ENCODE measurements around the gene NTM. TPM values are rescaled to one million over a fixed set of nuclear protein-coding genes. Genes with fewer than 3 reads are reported as not detected.

The NTM gene
- total and polyA plus RNA-seq, 10 donors: 0.13 to 1.6 (median 0.67) TPM

GRCh38 chr11:131518305-131518838 lies 148.0 kb downstream of the NTM start:
- intact Hi-C loops (cut with DNase I; ENCODE audit: low total_unique reads): no loop called here
- 0 to 20% (median 8%) methylated on average over 1 of the region's 1 CpG for WGBS, 5 donors
- no peaks in the 10 kb centered on the region for H3K36me3 ChIP-seq
- no peak for DNase-seq
- H3K27ac ChIP-seq: no peak overlapping the region
- no peaks in the 10 kb centered on the region for H3K4me1 ChIP-seq
- H3K4me3 ChIP-seq: no peak overlapping the region
- no peaks in the 10 kb centered on the region for H3K9me3 ChIP-seq
- TF ChIP-seq CTCF (IDR thresholded peaks at IDR 0.05 in 8 of 11, conservative IDR thresholded peaks at IDR 0.05 in 3 of 11) (no peak), POLR2A (IDR thresholded peaks at IDR 0.05) (no peak), POLR2AphosphoS5 (IDR thresholded peaks at IDR 0.05) (no peak)
- H3K27me3 ChIP-seq (replicated peaks in 1 of 7): no peaks in the 10 kb centered on the region

- Histone ChIP-seq H3K4me1 (no peaks in the 10 kb centered on the region), H3K36me3 (no peaks in the 10 kb centered on the region), H3K27ac (no peak overlapping the region), H3K4me3 (no peak overlapping the region), H3K9me3 (no peaks in the 10 kb centered on the region), H3K27me3 (replicated peaks in 1 of 7) (peaks cover 0 to 4% (median 0%) of the 10 kb centered on the region in 7 donors)
- WGBS, 5 donors: 54 to 75% (median 67%) methylated on average over 2 of the region's 2 CpGs
- DNase-seq: no peak
- intact Hi-C loops (cut with DNase I; ENCODE audit: low total_unique reads): no loop called here
- TF ChIP-seq POLR2AphosphoS5 (IDR thresholded peaks at IDR 0.05): no peak
- no peak for TF ChIP-seq POLR2A (IDR thresholded peaks at IDR 0.05)
These were observed 152.4 kb downstream of the NTM start for GRCh38 chr11:131522851-131523250.

GRCh38 chr11:131530407-131530806 lies 160.0 kb downstream of the NTM start:
- no peaks in the 10 kb centered on the region for H3K36me3 ChIP-seq
- no peaks in the 10 kb centered on the region for H3K4me1 ChIP-seq
- H3K9me3 ChIP-seq: no peaks in the 10 kb centered on the region
- TF ChIP-seq POLR2A (IDR thresholded peaks at IDR 0.05) (no peak), CTCF (IDR thresholded peaks at IDR 0.05 in 8 of 11, conservative IDR thresholded peaks at IDR 0.05 in 3 of 11) (no peak), POLR2AphosphoS5 (IDR thresholded peaks at IDR 0.05) (no peak)
- H3K27ac ChIP-seq: no peak overlapping the region
- no peak for DNase-seq
- 30 to 46% (median 42%) methylated on average over 2 of the region's 2 CpGs for WGBS, 5 donors
- peaks cover 0 to 5% (median 0%) of the 10 kb centered on the region in 7 donors for H3K27me3 ChIP-seq (replicated peaks in 1 of 7)
- H3K4me3 ChIP-seq: no peak overlapping the region
- intact Hi-C loops (cut with DNase I; ENCODE audit: low total_unique reads): no loop called here

- no peak for DNase-seq
- H3K36me3 ChIP-seq: no peaks in the 10 kb centered on the region
- no peak overlapping the region for H3K27ac ChIP-seq
- peaks cover 0 to 5% (median 0%) of the 10 kb centered on the region in 7 donors for H3K27me3 ChIP-seq (replicated peaks in 1 of 7)
- intact Hi-C loops (cut with DNase I; ENCODE audit: low total_unique reads): no loop called here
- WGBS, 5 donors: 51 to 59% (median 53%) methylated on average over 8 of the region's 8 CpGs
- no peak overlapping the region for H3K4me3 ChIP-seq
- H3K4me1 ChIP-seq: no peaks in the 10 kb centered on the region
- H3K9me3 ChIP-seq: no peaks in the 10 kb centered on the region
- TF ChIP-seq POLR2A (IDR thresholded peaks at IDR 0.05) (no peak), POLR2AphosphoS5 (IDR thresholded peaks at IDR 0.05) (no peak), CTCF (IDR thresholded peaks at IDR 0.05 in 8 of 11, conservative IDR thresholded peaks at IDR 0.05 in 3 of 11) (no peak)
These were observed 162.7 kb downstream of the NTM start for GRCh38 chr11:131533149-131533548.

GRCh38 chr11:131533998-131534397 lies 163.6 kb downstream of the NTM start:
- no peaks in the 10 kb centered on the region for H3K9me3 ChIP-seq
- TF ChIP-seq CTCF (IDR thresholded peaks at IDR 0.05 in 8 of 11, conservative IDR thresholded peaks at IDR 0.05 in 3 of 11) (no peak), POLR2A (IDR thresholded peaks at IDR 0.05) (no peak), POLR2AphosphoS5 (IDR thresholded peaks at IDR 0.05) (no peak)
- no peak overlapping the region for H3K4me3 ChIP-seq
- H3K36me3 ChIP-seq: no peaks in the 10 kb centered on the region
- intact Hi-C loops (cut with DNase I; ENCODE audit: low total_unique reads): no loop called here
- no peak for DNase-seq
- H3K4me1 ChIP-seq: no peaks in the 10 kb centered on the region
- peaks cover 0 to 5% (median 0%) of the 10 kb centered on the region in 7 donors for H3K27me3 ChIP-seq (replicated peaks in 1 of 7)
- 67 to 79% (median 72%) methylated on average over 6 of the region's 6 CpGs for WGBS, 5 donors
- H3K27ac ChIP-seq: no peak overlapping the region

Data from spleen (tissue), 11 donors.